HK-2 (cell line): Measurements from ENCODE around the gene HIVEP2.
A peak's percentile ranks its signal among the peaks of the same experiment; 100 is the strongest.

Experiments used
- DNase-seq: peaks from one replicate; pipeline ENCODE4 v3.0.0-alpha.2; 2018; ENCODE audit not compliant: unreplicated experiment

HIVEP2 gene

GRCh38 chr6:142887517-142887916 is 57.5 kb downstream of the HIVEP2 start:
- no peak for DNase-seq

GRCh38 chr6:142886431-142887170 is 58.4 kb downstream of the HIVEP2 start:
- no peak for DNase-seq

GRCh38 chr6:142885182-142885867 is 59.7 kb downstream of the HIVEP2 start:
- DNase-seq: peak; percentile 81

GRCh38 chr6:142884214-142885035 is 60.6 kb downstream of the HIVEP2 start:
- DNase-seq: no peak

GRCh38 chr6:142883011-142883410 is 62.0 kb downstream of the HIVEP2 start:
- DNase-seq: no peak

- DNase-seq: no peak
Observed at GRCh38 chr6:142881761-142882160, 63.2 kb downstream of the HIVEP2 start.

GRCh38 chr6:142881290-142881689 is 63.7 kb downstream of the HIVEP2 start:
- DNase-seq: no peak

GRCh38 chr6:142880201-142880600 is 64.8 kb downstream of the HIVEP2 start:
- DNase-seq: no peak

- no peak for DNase-seq
Observed at GRCh38 chr6:142879527-142879926, 65.4 kb downstream of the HIVEP2 start.

- no peak for DNase-seq
Observed at GRCh38 chr6:142879076-142879475, 65.9 kb downstream of the HIVEP2 start.

- DNase-seq: no peak
Observed at GRCh38 chr6:142878407-142878806, 66.6 kb downstream of the HIVEP2 start.

GRCh38 chr6:142874676-142875075 is 70.3 kb downstream of the HIVEP2 start:
- DNase-seq: no peak

- peak; percentile 37 for DNase-seq
Observed at GRCh38 chr6:142872376-142872775, 72.6 kb downstream of the HIVEP2 start.

- peak; percentile 67 for DNase-seq
Observed at GRCh38 chr6:142871910-142872331, 73.1 kb downstream of the HIVEP2 start.

- DNase-seq: no peak
Observed at GRCh38 chr6:142870787-142871415, 74.1 kb downstream of the HIVEP2 start.

- DNase-seq: no peak
Observed at GRCh38 chr6:142868917-142869316, 76.1 kb downstream of the HIVEP2 start.

GRCh38 chr6:142867988-142868812 is 76.8 kb downstream of the HIVEP2 start:
- DNase-seq: no peak

- no peak for DNase-seq
Observed at GRCh38 chr6:142867355-142867801, 77.6 kb downstream of the HIVEP2 start.

GRCh38 chr6:142863981-142864380 is 81.0 kb downstream of the HIVEP2 start:
- DNase-seq: no peak

GRCh38 chr6:142861711-142862110 is 83.3 kb downstream of the HIVEP2 start:
- DNase-seq: no peak

GRCh38 chr6:142860498-142860897 is 84.5 kb downstream of the HIVEP2 start:
- no peak for DNase-seq
